ENCODE results near the gene TBC1D19.

- TF ChIP-seq CTCF (IDR thresholded peaks at IDR 0.05) (no peak), POLR2AphosphoS5 (IDR thresholded peaks at IDR 0.05) (no peak), POLR2A (IDR thresholded peaks at IDR 0.05; ENCODE audit: low read depth) (no peak), EP300 (IDR thresholded peaks at IDR 0.05) (no peak)
These were observed 218.9 kb downstream of the TBC1D19 start for GRCh38 chr4:26802790-26803189.
